Measurements from ENCODE around the gene RBBP4.
"Not testable (repeated sequence)": the region's sequence is repeated elsewhere in the genome, so short reads cannot be mapped to it uniquely, and the experiment has no call there.

Gene RBBP4

GRCh38 chr1:32650752-32651460, at the start of gene RBBP4:
RBBP4 (plus strand) TSS chr1:32651208; CDS start chr1:32651307, 99 bp downstream.
- peak; percentile 78 to 88 for DNase-seq

GRCh38 chr1:32605711-32606424, 45.1 kb upstream of the RBBP4 start:
- no peak for DNase-seq

GRCh38 chr1:32606565-32607371, 44.2 kb upstream of the RBBP4 start:
- DNase-seq = no peak

- no peak for DNase-seq
Observed at GRCh38 chr1:32609180-32609579, 41.8 kb upstream of the RBBP4 start.

GRCh38 chr1:32611859-32612188, 39.2 kb upstream of the RBBP4 start:
- DNase-seq = no peak

GRCh38 chr1:32612189-32612881, 38.7 kb upstream of the RBBP4 start:
- DNase-seq = peak in 1 of 2 experiments; percentile 45

- no peak for DNase-seq
Observed at GRCh38 chr1:32613472-32613871, 37.5 kb upstream of the RBBP4 start.

- no peak for DNase-seq
Observed at GRCh38 chr1:32618673-32619221, 32.3 kb upstream of the RBBP4 start.

GRCh38 chr1:32619701-32620485, 31.1 kb upstream of the RBBP4 start:
- no peak for DNase-seq

- no peak for DNase-seq
Observed at GRCh38 chr1:32622205-32622604, 28.8 kb upstream of the RBBP4 start.

GRCh38 chr1:32622806-32623681, 28.0 kb upstream of the RBBP4 start:
- no peak for DNase-seq

- no peak for DNase-seq
Observed at GRCh38 chr1:32623775-32624174, 27.2 kb upstream of the RBBP4 start.

GRCh38 chr1:32626176-32626575, 24.8 kb upstream of the RBBP4 start:
- no peak for DNase-seq

- no peak for DNase-seq
Observed at GRCh38 chr1:32627596-32628162, 23.3 kb upstream of the RBBP4 start.

GRCh38 chr1:32630173-32630572, 20.8 kb upstream of the RBBP4 start:
- not testable (repeated sequence) for DNase-seq

- no peak for DNase-seq
Observed at GRCh38 chr1:32632829-32633228, 18.2 kb upstream of the RBBP4 start.

- DNase-seq = no peak
Observed at GRCh38 chr1:32635508-32636277, 15.3 kb upstream of the RBBP4 start.

GRCh38 chr1:32636914-32637645, 13.9 kb upstream of the RBBP4 start:
- no peak for DNase-seq

GRCh38 chr1:32639489-32640075, 11.4 kb upstream of the RBBP4 start:
- no peak for DNase-seq

All from cerebellar nuclear complex (tissue), 1 donor.